H1 (cell line): ENCODE results near the gene TMPRSS3. TPM values are rescaled to one million over a fixed set of nuclear protein-coding genes. Genes with fewer than 3 reads are reported as not detected.

Source experiments
- BACH1 ChIP-seq: IDR thresholded peaks from 2 replicates; pipeline ENCODE4 v1.6.1; 2012; ENCODE audit warnings: low read length, improper control_type of control experiment
- CHD1 ChIP-seq: IDR thresholded peaks from 2 replicates; pipeline ENCODE4 v1.6.1; 2012; ENCODE audit warnings: low read depth, low read length, improper control_type of control experiment
- HDAC6 ChIP-seq: IDR thresholded peaks from one replicate; pipeline ENCODE4 v1.7.1; 2012; ENCODE audit warnings: low read depth, mild to moderate bottlenecking, inconsistent platforms, low read length, moderate library complexity
- RXRA ChIP-seq: IDR thresholded peaks from 2 replicates; pipeline ENCODE4 v1.6.1; 2011; ENCODE audit warnings: low read depth, mild to moderate bottlenecking, low read length, moderate library complexity; ENCODE audit not compliant: insufficient read depth
- SIX5 ChIP-seq: IDR thresholded peaks from 2 replicates; pipeline ENCODE4 v1.6.1; 2011; ENCODE audit warnings: mild to moderate bottlenecking, low read depth, low read length
- SUZ12 ChIP-seq: fragments of 200-600 bp; sonication (generic); IDR thresholded peaks from 2 replicates; pipeline ENCODE4 v1.6.1; 2012; ENCODE audit warnings: mild to moderate bottlenecking, inconsistent platforms, low read length, moderate library complexity, mixed read lengths
- polyA plus RNA-seq, 7 experiments: library from polyadenylated mRNA; depleted of rRNA in 3 of 7; stranded (reverse) in 5 of 7; unstranded in 2 of 7; fragments of >200 nt in 5 of 7; fragments of 200-250 nt in 2 of 7; gene quantifications; 1 replicate in 5 of 7; 2 replicates in 1 of 7; 4 replicates in 1 of 7; pipeline versions ENCODE4 v1.2.1 to v1.2.3, GENCODE V29; 2011 to 2013; ENCODE audit warnings: missing spikeins in 2 of 7, mixed read lengths in 2 of 7
- total RNA-seq: library from RNA; stranded (reverse); fragmentation: NEBNext Ultra II Directional; extraction: Animal tissue kit (Norgen Biotek cat#: 25700); gene quantifications from 2 replicates; pipeline ENCODE4 v1.2.1, GENCODE V29; 2021

Gene TMPRSS3
- total and polyA plus RNA-seq, 2 of the 8 experiments (the other 6 are each of a cell fraction or from before 2014, with no cell fraction given) = 0.38 TPM; not detected in 1

DNA sequence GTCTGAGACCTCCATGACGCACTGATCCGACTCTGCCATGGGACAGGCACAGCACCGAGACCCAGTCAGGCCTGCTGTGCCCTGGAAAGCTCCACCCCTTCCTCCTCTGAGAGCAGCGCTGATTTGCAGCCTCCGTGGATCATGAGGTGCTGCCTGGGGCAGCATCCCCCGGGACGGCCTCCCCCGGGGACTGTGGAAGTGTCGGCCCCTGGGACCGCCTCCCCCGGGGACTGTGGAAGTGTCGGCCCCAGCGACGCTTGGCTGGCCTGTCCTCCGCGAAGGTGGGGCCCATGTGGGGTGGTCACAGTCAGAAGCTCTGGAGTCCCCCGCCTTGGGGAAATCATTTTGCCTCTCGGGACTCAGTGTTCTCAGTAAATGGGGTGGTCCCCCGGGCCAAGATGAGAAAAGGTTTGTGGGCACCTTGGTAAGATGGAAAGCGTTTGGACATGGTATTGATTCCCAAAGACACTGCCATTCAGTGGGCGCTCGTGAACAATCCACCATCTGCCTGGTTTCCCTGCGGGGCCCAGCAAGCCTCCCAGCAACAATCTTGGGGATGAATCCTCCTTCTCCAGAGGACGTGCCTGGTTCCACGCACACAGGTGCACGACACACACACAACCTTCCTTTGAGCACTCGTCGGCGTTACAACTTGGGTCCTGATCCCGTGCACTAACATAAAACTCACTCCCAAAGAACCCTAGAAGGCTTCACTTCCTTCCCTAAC lies 48.1 kb downstream of the TMPRSS3 start (continued):
- TF ChIP-seq BACH1 = no peak
- TF ChIP-seq SUZ12 = no peak
- no peak for TF ChIP-seq CHD1
- TF ChIP-seq HDAC6 = no peak
- TF ChIP-seq RXRA = no peak
- TF ChIP-seq SIX5 = no peak
